Measurements from ENCODE around the gene SFXN3.

SFXN3 gene

GRCh38 chr10:101060951-101061623 lies 30.1 kb downstream of the SFXN3 start:
- Histone ChIP-seq H3K27me3 (no peaks in the 10 kb centered on the region), H3K4me3 (peak overlapping the region; percentile 62 to 79 (median 76)), H3K4me2 (peak overlapping the region; percentile 96 to 100 (median 98)), H3K4me1 (peaks cover 55 to 90% (median 85%) of the 10 kb centered on the region in 10 experiments), H3K9ac (peak overlapping the region; percentile 92 to 99 (median 97)), H4K20me1 (peaks cover 0 to 25% (median 5%) of the 10 kb centered on the region in 11 experiments; a peak in 6 of 22 replicates), H3K36me3 (peaks cover 0 to 14% (median 5%) of the 10 kb centered on the region in 11 experiments; a peak in 8 of 22 replicates), H3K27ac (peak overlapping the region; percentile 90 to 99 (median 98)), H3K9me3 (replicated peaks in 1 of 11) (no peaks in the 10 kb centered on the region)
- no peak for TF ChIP-seq Cebpa-rat (IDR thresholded peaks at IDR 0.05)

- H3K9me3 ChIP-seq (replicated peaks in 1 of 11) = no peaks in the 10 kb centered on the region
- H3K9ac ChIP-seq = peak within 1 kb of the TSS; percentile 92 to 99 (median 97)
- no peaks in the 10 kb centered on the region for H3K27me3 ChIP-seq
- H4K20me1 ChIP-seq = peaks cover 0 to 22% (median 2%) of the 10 kb centered on the region in 11 experiments; a peak in 4 of 22 replicates
- H3K27ac ChIP-seq = peak within 1 kb of the TSS; percentile 90 to 99 (median 98)
- H3K4me1 ChIP-seq = peaks cover 57 to 89% (median 83%) of the 10 kb centered on the region in 10 experiments
- peak within 1 kb of the TSS; percentile 62 to 79 (median 76) for H3K4me3 ChIP-seq
- H3K36me3 ChIP-seq = peaks cover 0 to 9% (median 3%) of the 10 kb centered on the region in 11 experiments; a peak in 8 of 22 replicates
- peak within 1 kb of the TSS; percentile 96 to 100 (median 98) for H3K4me2 ChIP-seq
- TF ChIP-seq Cebpa-rat (IDR thresholded peaks at IDR 0.05) = no peak
These were observed 30.7 kb downstream of the SFXN3 start, which contains the start of gene KAZALD1 for GRCh38 chr10:101061624-101062231. KAZALD1 (plus strand) TSS chr10:101061989; CDS start chr10:101062593, 604 bp downstream.

GRCh38 chr10:101062232-101063049 lies 31.4 kb downstream of the SFXN3 start:
- Histone ChIP-seq H3K9me3 (replicated peaks in 1 of 11) (no peaks in the 10 kb centered on the region), H3K9ac (peak overlapping the region; percentile 92 to 99 (median 97)), H3K27ac (peak overlapping the region; percentile 90 to 99 (median 98); a peak in 21 of 22 replicates), H3K4me2 (peak overlapping the region; percentile 96 to 100 (median 98)), H3K36me3 (peaks cover 0 to 3% (median 0%) of the 10 kb centered on the region in 11 experiments; a peak in 4 of 22 replicates), H4K20me1 (peaks cover 0 to 15% (median 0%) of the 10 kb centered on the region in 11 experiments; a peak in 2 of 22 replicates), H3K27me3 (no peaks in the 10 kb centered on the region; a peak in 1 of 22 replicates), H3K4me1 (peaks cover 60 to 85% (median 80%) of the 10 kb centered on the region in 10 experiments), H3K4me3 (peak overlapping the region; percentile 62 to 79 (median 76))
- TF ChIP-seq Cebpa-rat (IDR thresholded peaks at IDR 0.05) = no peak

GRCh38 chr10:101063050-101063525 lies 32.1 kb downstream of the SFXN3 start:
- no peaks in the 10 kb centered on the region; a peak in 1 of 22 replicates for H3K27me3 ChIP-seq
- peak overlapping the region; percentile 96 to 100 (median 98) for H3K4me2 ChIP-seq
- H3K4me3 ChIP-seq = peak overlapping the region; percentile 62 to 79 (median 76); a peak in 19 of 20 replicates
- peaks cover 0 to 10% (median 0%) of the 10 kb centered on the region in 11 experiments; a peak in 1 of 22 replicates for H4K20me1 ChIP-seq
- peak overlapping the region; percentile 92 to 99 (median 97) for H3K9ac ChIP-seq
- H3K9me3 ChIP-seq (replicated peaks in 1 of 11) = no peaks in the 10 kb centered on the region
- peaks cover 62 to 83% (median 76%) of the 10 kb centered on the region in 10 experiments for H3K4me1 ChIP-seq
- TF ChIP-seq Cebpa-rat (IDR thresholded peaks at IDR 0.05) = no peak
- H3K36me3 ChIP-seq = no peaks in the 10 kb centered on the region
- peak overlapping the region; percentile 14 to 99 (median 98); a peak in 21 of 22 replicates for H3K27ac ChIP-seq

GRCh38 chr10:101063548-101064414 lies 32.7 kb downstream of the SFXN3 start:
- Histone ChIP-seq H3K9me3 (replicated peaks in 1 of 11) (no peaks in the 10 kb centered on the region), H3K27ac (peak overlapping the region; percentile 14 to 99 (median 98); a peak in 21 of 22 replicates), H4K20me1 (peaks cover 0 to 10% (median 0%) of the 10 kb centered on the region in 11 experiments; a peak in 1 of 22 replicates), H3K9ac (peak overlapping the region; percentile 92 to 99 (median 97)), H3K4me2 (peak overlapping the region; percentile 96 to 100 (median 98)), H3K4me1 (peaks cover 55 to 83% (median 77%) of the 10 kb centered on the region in 10 experiments), H3K27me3 (no peaks in the 10 kb centered on the region; a peak in 1 of 22 replicates), H3K36me3 (no peaks in the 10 kb centered on the region), H3K4me3 (peak overlapping the region in 9 of 10 experiments; percentile 68 to 79 (median 76); a peak in 18 of 20 replicates)
- no peak for TF ChIP-seq Cebpa-rat (IDR thresholded peaks at IDR 0.05)

GRCh38 chr10:101064415-101065030 lies 33.5 kb downstream of the SFXN3 start:
- Histone ChIP-seq H3K27ac (peak overlapping the region in 9 of 11 experiments; percentile 98 to 99 (median 98); a peak in 18 of 22 replicates), H3K4me3 (peak overlapping the region in 8 of 10 experiments; percentile 68 to 79 (median 76); a peak in 13 of 20 replicates), H3K36me3 (no peaks in the 10 kb centered on the region), H4K20me1 (peaks cover 0 to 4% (median 0%) of the 10 kb centered on the region in 11 experiments; a peak in 1 of 22 replicates), H3K4me2 (peak overlapping the region; percentile 96 to 100 (median 98)), H3K9ac (peak overlapping the region in 9 of 11 experiments; percentile 94 to 99 (median 97); a peak in 17 of 22 replicates), H3K9me3 (replicated peaks in 1 of 11) (no peaks in the 10 kb centered on the region), H3K27me3 (no peaks in the 10 kb centered on the region; a peak in 1 of 22 replicates), H3K4me1 (peaks cover 53 to 83% (median 77%) of the 10 kb centered on the region in 10 experiments)
- no peak for TF ChIP-seq Cebpa-rat (IDR thresholded peaks at IDR 0.05)
